ENCODE results near the gene GALNT12.

DNA sequence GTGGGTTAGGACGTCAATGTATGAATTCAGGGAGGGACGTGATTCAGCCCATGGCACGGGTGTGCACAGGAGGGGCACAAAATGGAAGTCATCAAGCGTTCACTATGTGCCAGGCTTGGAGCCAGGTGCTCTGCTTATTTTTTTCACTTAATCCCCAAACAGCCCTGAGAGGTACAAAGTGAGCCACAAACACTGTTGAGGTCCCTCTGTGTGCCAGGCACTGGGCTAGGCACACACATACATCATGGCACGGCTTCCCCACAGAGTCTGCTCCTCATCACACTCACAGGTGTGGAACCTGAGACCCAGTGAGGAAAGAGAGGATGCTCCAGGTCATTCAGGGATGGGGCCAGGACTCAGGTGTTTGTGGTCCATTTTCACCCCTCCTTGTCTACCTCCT lies 68.1 kb downstream of the GALNT12 start:
- TF ChIP-seq, protein P1, sequence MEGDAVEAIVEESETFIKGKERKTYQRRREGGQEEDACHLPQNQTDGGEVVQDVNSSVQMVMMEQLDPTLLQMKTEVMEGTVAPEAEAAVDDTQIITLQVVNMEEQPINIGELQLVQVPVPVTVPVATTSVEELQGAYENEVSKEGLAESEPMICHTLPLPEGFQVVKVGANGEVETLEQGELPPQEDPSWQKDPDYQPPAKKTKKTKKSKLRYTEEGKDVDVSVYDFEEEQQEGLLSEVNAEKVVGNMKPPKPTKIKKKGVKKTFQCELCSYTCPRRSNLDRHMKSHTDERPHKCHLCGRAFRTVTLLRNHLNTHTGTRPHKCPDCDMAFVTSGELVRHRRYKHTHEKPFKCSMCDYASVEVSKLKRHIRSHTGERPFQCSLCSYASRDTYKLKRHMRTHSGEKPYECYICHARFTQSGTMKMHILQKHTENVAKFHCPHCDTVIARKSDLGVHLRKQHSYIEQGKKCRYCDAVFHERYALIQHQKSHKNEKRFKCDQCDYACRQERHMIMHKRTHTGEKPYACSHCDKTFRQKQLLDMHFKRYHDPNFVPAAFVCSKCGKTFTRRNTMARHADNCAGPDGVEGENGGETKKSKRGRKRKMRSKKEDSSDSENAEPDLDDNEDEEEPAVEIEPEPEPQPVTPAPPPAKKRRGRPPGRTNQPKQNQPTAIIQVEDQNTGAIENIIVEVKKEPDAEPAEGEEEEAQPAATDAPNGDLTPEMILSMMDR (IDR thresholded peaks at IDR 0.05), result no peak
- no peak for TF ChIP-seq POLR2AphosphoS5 (IDR thresholded peaks at IDR 0.05; ENCODE audit: low read depth, low read length)
